Adipocyte (in vitro differentiated cells): ENCODE results near the gene DENND1A.

Source experiments
- DNase-seq: peaks from one replicate; pipeline ENCODE4 v3.0.0-alpha.2; 2015; ENCODE audit warnings: low read depth
- H3K27me3 ChIP-seq: replicated peaks from 2 replicates; pipeline ENCODE4 v1.7.0; 2013; ENCODE audit warnings: mild to moderate bottlenecking, low read length, moderate library complexity; ENCODE audit not compliant: control insufficient read depth, insufficient read depth
- H3K36me3 ChIP-seq: 2 replicates; pipeline ENCODE4 v1.7.0; 2013; ENCODE audit warnings: low read length, mild to moderate bottlenecking, moderate library complexity; ENCODE audit not compliant: control insufficient read depth, insufficient read depth, severe bottlenecking
- H3K4me1 ChIP-seq: 2 replicates; pipeline ENCODE4 v1.7.0; 2013; ENCODE audit warnings: mild to moderate bottlenecking, low read length, moderate library complexity; ENCODE audit not compliant: control insufficient read depth, insufficient read depth
- H3K4me3 ChIP-seq: 2 replicates; pipeline ENCODE4 v1.7.0; 2013; ENCODE audit warnings: mild to moderate bottlenecking, low read length, moderate library complexity
- H3K9ac ChIP-seq: 2 replicates; pipeline ENCODE4 v1.7.0; 2013; ENCODE audit warnings: mild to moderate bottlenecking, low read length, moderate library complexity
- H3K9me3 ChIP-seq: 2 replicates; pipeline ENCODE4 v1.7.0; 2013; ENCODE audit warnings: mild to moderate bottlenecking, low read length, moderate library complexity; ENCODE audit not compliant: control insufficient read depth

DENND1A gene

GRCh38 chr9:123597876-123598556 is 331.9 kb downstream of the DENND1A start:
- Histone ChIP-seq H3K9ac (no peak overlapping the region), H3K36me3 (no peaks in the 10 kb centered on the region), H3K4me1 (no peaks in the 10 kb centered on the region), H3K9me3 (no peaks in the 10 kb centered on the region), H3K4me3 (no peak overlapping the region), H3K27me3 (no peaks in the 10 kb centered on the region)
- DNase-seq, result no peak

- Histone ChIP-seq H3K27me3 (no peaks in the 10 kb centered on the region), H3K4me3 (no peak overlapping the region)
- no peak for DNase-seq
Observed at GRCh38 chr9:123597048-123597447, 332.9 kb downstream of the DENND1A start.

GRCh38 chr9:123591283-123591682 is 338.6 kb downstream of the DENND1A start:
- H3K9me3 ChIP-seq, result peaks cover 5% of the 10 kb centered on the region
- H3K9ac ChIP-seq, result no peak overlapping the region
- H3K36me3 ChIP-seq, result no peaks in the 10 kb centered on the region
- no peak overlapping the region for H3K4me3 ChIP-seq
- no peak for DNase-seq
- no peaks in the 10 kb centered on the region for H3K4me1 ChIP-seq
- H3K27me3 ChIP-seq, result no peaks in the 10 kb centered on the region

More at GRCh38 chr9:123597048-123597447, 332.9 kb downstream of the DENND1A start:
- Histone ChIP-seq H3K9ac (no peak overlapping the region), H3K36me3 (no peaks in the 10 kb centered on the region), H3K4me1 (no peaks in the 10 kb centered on the region), H3K9me3 (no peaks in the 10 kb centered on the region)

GRCh38 chr9:123590499-123590898 is 339.4 kb downstream of the DENND1A start:
- no peak for DNase-seq
- Histone ChIP-seq H3K9me3 (peaks cover 5% of the 10 kb centered on the region), H3K4me1 (no peaks in the 10 kb centered on the region), H3K4me3 (no peak overlapping the region), H3K27me3 (no peaks in the 10 kb centered on the region), H3K36me3 (no peaks in the 10 kb centered on the region), H3K9ac (no peak overlapping the region)

- H3K4me1 ChIP-seq, result no peaks in the 10 kb centered on the region
- H3K27me3 ChIP-seq, result no peaks in the 10 kb centered on the region
- no peak overlapping the region for H3K4me3 ChIP-seq
- no peaks in the 10 kb centered on the region for H3K36me3 ChIP-seq
- H3K9ac ChIP-seq, result no peak overlapping the region
- no peak for DNase-seq
- H3K9me3 ChIP-seq, result peaks cover 5% of the 10 kb centered on the region
Observed at GRCh38 chr9:123589361-123590239, 340.3 kb downstream of the DENND1A start.

- Histone ChIP-seq H3K36me3 (peaks cover 7% of the 10 kb centered on the region), H3K4me3 (no peak overlapping the region), H3K9me3 (peaks cover 5% of the 10 kb centered on the region), H3K9ac (no peak overlapping the region), H3K4me1 (no peaks in the 10 kb centered on the region), H3K27me3 (no peaks in the 10 kb centered on the region)
- DNase-seq, result no peak
Observed at GRCh38 chr9:123586275-123586674, 343.7 kb downstream of the DENND1A start.

GRCh38 chr9:123584202-123585176 is 345.4 kb downstream of the DENND1A start:
- Histone ChIP-seq H3K4me3 (no peak overlapping the region), H3K4me1 (no peaks in the 10 kb centered on the region), H3K27me3 (no peaks in the 10 kb centered on the region), H3K36me3 (peaks cover 7% of the 10 kb centered on the region), H3K9me3 (peaks cover 5% of the 10 kb centered on the region), H3K9ac (no peak overlapping the region)
- no peak for DNase-seq

- Histone ChIP-seq H3K4me3 (no peak overlapping the region), H3K9ac (no peak overlapping the region), H3K36me3 (peaks cover 8% of the 10 kb centered on the region), H3K9me3 (peaks cover 5% of the 10 kb centered on the region), H3K4me1 (no peaks in the 10 kb centered on the region), H3K27me3 (no peaks in the 10 kb centered on the region)
- DNase-seq, result no peak
Observed at GRCh38 chr9:123583646-123584045, 346.3 kb downstream of the DENND1A start.

GRCh38 chr9:123571240-123571639 is 358.7 kb downstream of the DENND1A start:
- Histone ChIP-seq H3K9me3 (peaks cover 16% of the 10 kb centered on the region), H3K4me3 (no peak overlapping the region), H3K4me1 (peaks cover 11% of the 10 kb centered on the region), H3K27me3 (no peaks in the 10 kb centered on the region), H3K36me3 (no peaks in the 10 kb centered on the region), H3K9ac (no peak overlapping the region)
- no peak for DNase-seq

GRCh38 chr9:123568691-123569688 is 360.9 kb downstream of the DENND1A start:
- Histone ChIP-seq H3K36me3 (no peaks in the 10 kb centered on the region), H3K4me1 (peaks cover 11% of the 10 kb centered on the region), H3K27me3 (no peaks in the 10 kb centered on the region), H3K4me3 (peak overlapping the region; percentile 23), H3K9me3 (no peaks in the 10 kb centered on the region), H3K9ac (no peak overlapping the region)
- DNase-seq, result peak; percentile 68
